ENCODE data around the gene RSBN1L. TPM values are rescaled to one million over a fixed set of nuclear protein-coding genes. Genes with fewer than 3 reads are reported as not detected.
A peak's percentile ranks its signal among the peaks of the same experiment; 100 is the strongest.

Gene RSBN1L
- polyA plus RNA-seq, 1 donor (not counting 4 experiments of a cell fraction or from before 2014, with no cell fraction given), result 9.6 TPM

DNA sequence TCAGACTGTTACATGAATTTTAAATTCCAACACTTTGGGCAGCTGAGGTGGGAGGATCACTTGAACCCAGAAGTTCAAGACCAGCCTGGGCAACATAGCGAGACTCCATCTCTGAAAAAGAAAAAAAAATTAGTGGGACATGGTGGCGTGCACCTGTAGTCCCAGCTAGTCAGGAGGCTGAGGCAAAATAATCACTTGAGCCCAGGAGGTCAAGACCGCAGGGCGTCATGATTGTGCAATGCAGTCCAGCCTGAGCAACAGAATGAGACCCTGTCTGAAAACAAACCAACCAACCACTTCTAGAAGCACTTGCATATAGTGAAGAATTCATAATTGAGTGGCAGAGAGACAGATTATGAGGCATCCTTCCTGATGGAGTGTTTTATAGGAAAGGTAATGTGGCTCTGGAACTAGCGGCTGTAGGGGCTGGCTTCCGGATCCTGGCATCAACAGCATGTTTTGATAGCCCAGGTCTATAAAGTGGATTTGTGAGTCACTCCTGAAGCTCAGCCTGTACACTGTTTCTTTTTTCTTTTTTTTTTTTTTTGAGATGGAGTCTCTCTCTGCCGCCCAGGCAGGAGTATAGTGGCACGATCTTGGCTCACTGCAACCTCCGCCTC lies 40.3 kb upstream of the RSBN1L start:
- DNase-seq (ENCODE audit: low read depth, low spot score), result no peak

DNA sequence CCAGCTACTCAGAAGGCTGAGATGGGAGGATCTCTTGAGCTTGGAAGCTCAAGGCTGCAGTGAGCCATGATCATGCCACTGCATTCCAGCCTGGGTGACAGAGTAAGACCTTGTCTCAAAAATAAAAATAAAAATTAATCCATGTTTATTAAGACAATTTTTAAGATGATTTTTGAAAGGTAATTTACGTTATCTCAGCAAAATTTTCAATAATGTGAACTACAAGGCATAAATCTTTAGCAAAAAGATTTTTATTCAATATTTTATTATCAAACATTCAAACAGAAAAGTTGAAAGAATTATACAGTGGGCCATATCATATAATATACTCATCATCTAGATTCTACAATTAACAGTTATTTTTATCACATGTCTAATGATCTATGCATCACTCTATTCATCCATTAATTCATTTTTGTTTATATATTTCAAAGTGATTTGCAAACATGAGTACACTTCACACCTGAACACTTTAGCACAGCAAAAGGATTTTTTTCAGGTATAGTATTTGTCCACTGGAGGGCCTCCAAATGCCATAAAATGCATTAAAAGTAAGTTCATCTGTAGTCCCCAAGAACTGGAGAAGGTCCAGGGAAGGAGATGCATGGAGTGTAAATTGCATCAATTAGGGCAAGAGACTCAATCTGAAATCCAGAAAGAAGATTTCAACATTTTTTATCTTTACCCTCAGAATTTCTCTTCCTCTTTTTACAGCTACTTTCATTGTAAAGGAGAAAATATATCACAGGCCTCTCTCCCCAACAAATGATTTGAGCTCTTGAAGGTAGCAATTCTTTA lies 38.6 kb upstream of the RSBN1L start:
- H3K9me3 ChIP-seq (ENCODE audit: control insufficient read depth, low read depth, low read length), result no peaks in the 10 kb centered on the region
- H3K9me1 ChIP-seq (ENCODE audit: control insufficient read depth, extremely low read depth, insufficient read depth, low read length), result no peaks in the 10 kb centered on the region
- DNase-seq (ENCODE audit: low read depth, low spot score) (no peak), FAIRE-seq (no peak)
- H3K4me1 ChIP-seq (ENCODE audit: control insufficient read depth, extremely low read depth, insufficient read depth, low read length), result no peaks in the 10 kb centered on the region
- peaks cover 6 to 9% of the 10 kb centered on the region in 2 experiments for H3K36me3 ChIP-seq (ENCODE audit: control insufficient read depth in 2 of 2, extremely low read depth in 1 of 2, insufficient read depth in 2 of 2, low read length in 2 of 2)
- H3K4me2 ChIP-seq (ENCODE audit: control insufficient read depth, extremely low read depth, insufficient read depth, low read depth, low read length), result no peak overlapping the region
- no peaks in the 10 kb centered on the region for H4K20me1 ChIP-seq (ENCODE audit: control insufficient read depth, extremely low read depth, insufficient read depth, low read length)
- no peak overlapping the region for H3K27ac ChIP-seq (ENCODE audit: control insufficient read depth, insufficient read depth, low read length)
- dilution Hi-C loops (cut with MboI; ENCODE audit: extremely low pct_ligation_motif_present, low sequenced_read_pairs), result no loop called here
- H3K9ac ChIP-seq (ENCODE audit: control insufficient read depth, extremely low read depth, insufficient read depth, low read length), result no peak overlapping the region
- no peak overlapping the region for H3K4me3 ChIP-seq (ENCODE audit: control insufficient read depth in 2 of 3, extremely low read depth in 1 of 3, insufficient read depth in 2 of 3, low read depth in 1 of 3, low read length in 3 of 3)
- no peak for TF ChIP-seq EZH2 (IDR thresholded peaks at IDR 0.05; ENCODE audit: low read length)
- TF ChIP-seq, protein P1, sequence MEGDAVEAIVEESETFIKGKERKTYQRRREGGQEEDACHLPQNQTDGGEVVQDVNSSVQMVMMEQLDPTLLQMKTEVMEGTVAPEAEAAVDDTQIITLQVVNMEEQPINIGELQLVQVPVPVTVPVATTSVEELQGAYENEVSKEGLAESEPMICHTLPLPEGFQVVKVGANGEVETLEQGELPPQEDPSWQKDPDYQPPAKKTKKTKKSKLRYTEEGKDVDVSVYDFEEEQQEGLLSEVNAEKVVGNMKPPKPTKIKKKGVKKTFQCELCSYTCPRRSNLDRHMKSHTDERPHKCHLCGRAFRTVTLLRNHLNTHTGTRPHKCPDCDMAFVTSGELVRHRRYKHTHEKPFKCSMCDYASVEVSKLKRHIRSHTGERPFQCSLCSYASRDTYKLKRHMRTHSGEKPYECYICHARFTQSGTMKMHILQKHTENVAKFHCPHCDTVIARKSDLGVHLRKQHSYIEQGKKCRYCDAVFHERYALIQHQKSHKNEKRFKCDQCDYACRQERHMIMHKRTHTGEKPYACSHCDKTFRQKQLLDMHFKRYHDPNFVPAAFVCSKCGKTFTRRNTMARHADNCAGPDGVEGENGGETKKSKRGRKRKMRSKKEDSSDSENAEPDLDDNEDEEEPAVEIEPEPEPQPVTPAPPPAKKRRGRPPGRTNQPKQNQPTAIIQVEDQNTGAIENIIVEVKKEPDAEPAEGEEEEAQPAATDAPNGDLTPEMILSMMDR (optimal IDR thresholded peaks at IDR 0.05 in 1 of 3, IDR thresholded peaks at IDR 0.05 in 1 of 3, conservative IDR thresholded peaks at IDR 0.05 in 1 of 3; ENCODE audit: extremely low read depth in 1 of 3, insufficient read depth in 2 of 3, low read length in 3 of 3), result peak in 2 of 3 experiments; percentile 31 to 46
- H3K27me3 ChIP-seq (ENCODE audit: control insufficient read depth, extremely low read depth, insufficient read depth, low read length), result no peaks in the 10 kb centered on the region
- no peak overlapping the region for H2AFZ ChIP-seq (ENCODE audit: control insufficient read depth, low read length)
- H3K79me2 ChIP-seq (ENCODE audit: control insufficient read depth, insufficient read depth, low read length), result no peaks in the 10 kb centered on the region

More for the DNA sequence above, 40.3 kb upstream of the RSBN1L start:
- H3K36me3 ChIP-seq (ENCODE audit: control insufficient read depth in 2 of 2, extremely low read depth in 1 of 2, insufficient read depth in 2 of 2, low read length in 2 of 2), result peaks cover 6 to 9% of the 10 kb centered on the region in 2 experiments
- no peak for FAIRE-seq
- no peak for TF ChIP-seq EZH2 (IDR thresholded peaks at IDR 0.05; ENCODE audit: low read length)
- TF ChIP-seq, protein P1 (optimal IDR thresholded peaks at IDR 0.05 in 1 of 3, IDR thresholded peaks at IDR 0.05 in 1 of 3, conservative IDR thresholded peaks at IDR 0.05 in 1 of 3; ENCODE audit: extremely low read depth in 1 of 3, insufficient read depth in 2 of 3, low read length in 3 of 3), result no peak
- H3K9me3 ChIP-seq (ENCODE audit: control insufficient read depth, low read depth, low read length), result no peaks in the 10 kb centered on the region
- no peak overlapping the region for H3K27ac ChIP-seq (ENCODE audit: control insufficient read depth, insufficient read depth, low read length)
- no peaks in the 10 kb centered on the region for H4K20me1 ChIP-seq (ENCODE audit: control insufficient read depth, extremely low read depth, insufficient read depth, low read length)
- no peaks in the 10 kb centered on the region for H3K4me1 ChIP-seq (ENCODE audit: control insufficient read depth, extremely low read depth, insufficient read depth, low read length)
- no peak overlapping the region for H3K9ac ChIP-seq (ENCODE audit: control insufficient read depth, extremely low read depth, insufficient read depth, low read length)
- no peak overlapping the region for H3K4me2 ChIP-seq (ENCODE audit: control insufficient read depth, extremely low read depth, insufficient read depth, low read depth, low read length)
- no peaks in the 10 kb centered on the region for H3K79me2 ChIP-seq (ENCODE audit: control insufficient read depth, insufficient read depth, low read length)
- H3K9me1 ChIP-seq (ENCODE audit: control insufficient read depth, extremely low read depth, insufficient read depth, low read length), result no peaks in the 10 kb centered on the region
- no peak overlapping the region for H3K4me3 ChIP-seq (ENCODE audit: control insufficient read depth in 2 of 3, extremely low read depth in 1 of 3, insufficient read depth in 2 of 3, low read depth in 1 of 3, low read length in 3 of 3)
- dilution Hi-C loops (cut with MboI; ENCODE audit: extremely low pct_ligation_motif_present, low sequenced_read_pairs), result no loop called here
- no peak overlapping the region for H2AFZ ChIP-seq (ENCODE audit: control insufficient read depth, low read length)
- no peaks in the 10 kb centered on the region for H3K27me3 ChIP-seq (ENCODE audit: control insufficient read depth, extremely low read depth, insufficient read depth, low read length)

Measured in keratinocyte (primary cell).